Measurements from ENCODE around the gene SUN5.

GRCh38 chr20:32970115-32970972 is 33.9 kb downstream of the SUN5 start:
- TF ChIP-seq EZH2 (IDR thresholded peaks at IDR 0.05) (no peak), POLR2AphosphoS5 (IDR thresholded peaks at IDR 0.05; ENCODE audit: borderline replicate concordance, low read depth, low read length) (no peak), FOXP2 (optimal IDR thresholded peaks at IDR 0.05; ENCODE audit: control extremely low read depth, extremely low read length, insufficient read depth) (no peak)

All from SK-N-MC (cell line).